Glutamatergic neuron (in vitro differentiated cells): ENCODE measurements around the gene TNFRSF11A. TPM values are rescaled to one million over a fixed set of nuclear protein-coding genes. Genes with fewer than 3 reads are reported as not detected.

Experiments
- DNase-seq: peaks from one replicate; pipeline ENCODE4 v3.0.0; 2022
- H3K27ac Mint-ChIP-seq: one replicate; pipeline ENCODE4 v1.8.0; 2020; ENCODE audit warnings: mild to moderate bottlenecking, mixed read lengths, inconsistent platforms; ENCODE audit not compliant: unreplicated experiment
- H3K27me3 Mint-ChIP-seq: one replicate; pipeline ENCODE4 v1.8.0; 2020; ENCODE audit warnings: mild to moderate bottlenecking, moderate library complexity, mixed read lengths, inconsistent platforms; ENCODE audit not compliant: unreplicated experiment
- H3K36me3 Mint-ChIP-seq: one replicate; pipeline ENCODE4 v1.8.0; 2020; ENCODE audit warnings: mild to moderate bottlenecking, mixed read lengths, inconsistent platforms; ENCODE audit not compliant: unreplicated experiment
- H3K4me1 Mint-ChIP-seq: one replicate; pipeline ENCODE4 v1.8.0; 2020; ENCODE audit warnings: mild to moderate bottlenecking, low read depth, mixed read lengths, inconsistent platforms; ENCODE audit not compliant: unreplicated experiment
- H3K4me3 Mint-ChIP-seq: one replicate; pipeline ENCODE4 v1.8.0; 2020; ENCODE audit warnings: mild to moderate bottlenecking, mixed read lengths, inconsistent platforms; ENCODE audit not compliant: unreplicated experiment
- H3K9me3 Mint-ChIP-seq: one replicate; pipeline ENCODE4 v1.8.0; 2020; ENCODE audit warnings: mild to moderate bottlenecking, moderate library complexity, mixed read lengths, inconsistent platforms; ENCODE audit not compliant: unreplicated experiment
- CTCF ChIP-seq: fragments of 200-600 bp; sonication (generic); IDR thresholded peaks from one replicate; pipeline ENCODE4 v1.5.0; 2021; ENCODE audit not compliant: partially characterized antibody, unreplicated experiment
- total RNA-seq: library from RNA; stranded (reverse); fragmentation: NEBNext Ultra II Directional; extraction: Animal tissue kit (Norgen Biotek cat#: 25700); gene quantifications from one replicate; pipeline ENCODE4 v1.2.1, GENCODE V29; 2021; ENCODE audit not compliant: unreplicated experiment

The TNFRSF11A gene
- total RNA-seq, 1 donor from 2014 or later = 1.2 TPM

GRCh38 chr18:62348474-62348873, 23.4 kb downstream of the TNFRSF11A start:
- Mint-ChIP-seq H3K9me3 (no peaks in the 10 kb centered on the region), H3K36me3 (no peaks in the 10 kb centered on the region), H3K27ac (no peak overlapping the region), H3K27me3 (peaks cover 3% of the 10 kb centered on the region), H3K4me3 (no peak overlapping the region), H3K4me1 (peaks cover 7% of the 10 kb centered on the region)
- DNase-seq = no peak
- no peak for TF ChIP-seq CTCF

DNA sequence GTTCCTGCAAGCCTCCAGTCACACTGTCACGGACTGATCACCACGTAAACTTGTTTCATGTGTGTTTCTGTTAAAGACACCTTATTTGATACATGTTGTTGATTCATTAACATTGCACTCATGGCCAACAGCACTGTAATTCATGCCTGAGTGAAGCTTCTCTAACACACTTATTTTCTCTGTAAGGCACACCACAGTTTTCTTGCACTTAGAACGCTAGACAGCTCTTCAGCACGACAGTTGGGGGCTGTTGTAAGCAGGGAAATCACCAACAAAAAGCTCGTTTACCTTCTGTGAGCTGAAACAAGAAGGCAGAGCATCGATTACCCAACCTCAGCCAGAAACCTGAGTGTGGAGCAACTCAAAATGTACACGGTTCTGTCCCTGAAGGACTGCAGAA, 28.1 kb downstream of the TNFRSF11A start:
- no peaks in the 10 kb centered on the region for H3K9me3 Mint-ChIP-seq
- H3K27ac Mint-ChIP-seq = no peak overlapping the region
- H3K36me3 Mint-ChIP-seq = no peaks in the 10 kb centered on the region

GRCh38 chr18:62354151-62354550, 29.0 kb downstream of the TNFRSF11A start:
- no peak overlapping the region for H3K27ac Mint-ChIP-seq
- H3K27me3 Mint-ChIP-seq = peaks cover 2% of the 10 kb centered on the region
- no peak overlapping the region for H3K4me3 Mint-ChIP-seq
- no peak for TF ChIP-seq CTCF
- H3K4me1 Mint-ChIP-seq = no peaks in the 10 kb centered on the region
- no peaks in the 10 kb centered on the region for H3K9me3 Mint-ChIP-seq
- no peaks in the 10 kb centered on the region for H3K36me3 Mint-ChIP-seq
- DNase-seq = no peak

More for the DNA sequence above, 28.1 kb downstream of the TNFRSF11A start:
- peaks cover 2% of the 10 kb centered on the region for H3K27me3 Mint-ChIP-seq
- H3K4me3 Mint-ChIP-seq = no peak overlapping the region
- no peaks in the 10 kb centered on the region for H3K4me1 Mint-ChIP-seq
- no peak for DNase-seq
- TF ChIP-seq CTCF = no peak

DNA sequence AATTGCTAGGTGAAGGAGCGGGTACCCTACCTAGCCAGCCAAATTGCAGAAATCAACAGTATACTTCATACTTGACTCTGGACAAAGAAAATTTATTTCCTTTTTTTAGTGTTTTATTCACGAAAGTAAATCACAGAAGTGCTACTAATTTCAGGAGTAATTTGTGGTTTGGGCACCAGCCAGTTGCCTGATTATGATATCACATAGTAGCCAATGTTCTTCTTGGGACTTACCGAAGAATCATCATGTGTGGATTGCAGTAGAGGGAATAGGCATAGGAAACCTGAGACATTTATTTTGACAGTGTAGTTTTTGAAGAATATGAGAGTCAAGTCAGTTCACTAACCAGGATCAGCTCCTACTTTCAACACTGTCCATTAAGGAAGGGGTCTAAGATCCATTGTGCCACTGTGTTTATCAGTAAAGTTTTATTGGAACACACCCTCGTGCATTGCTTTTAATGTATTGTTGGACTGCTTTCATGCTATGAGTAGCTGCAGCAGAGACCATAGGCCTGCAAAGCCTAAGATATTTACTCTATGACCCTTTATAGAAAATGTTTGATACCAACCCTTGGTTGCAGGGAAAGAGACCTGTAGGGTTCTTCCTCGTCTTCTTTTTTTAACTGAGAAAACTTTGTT, 32.1 kb downstream of the TNFRSF11A start:
- TF ChIP-seq CTCF = no peak
- no peaks in the 10 kb centered on the region for H3K36me3 Mint-ChIP-seq

DNA sequence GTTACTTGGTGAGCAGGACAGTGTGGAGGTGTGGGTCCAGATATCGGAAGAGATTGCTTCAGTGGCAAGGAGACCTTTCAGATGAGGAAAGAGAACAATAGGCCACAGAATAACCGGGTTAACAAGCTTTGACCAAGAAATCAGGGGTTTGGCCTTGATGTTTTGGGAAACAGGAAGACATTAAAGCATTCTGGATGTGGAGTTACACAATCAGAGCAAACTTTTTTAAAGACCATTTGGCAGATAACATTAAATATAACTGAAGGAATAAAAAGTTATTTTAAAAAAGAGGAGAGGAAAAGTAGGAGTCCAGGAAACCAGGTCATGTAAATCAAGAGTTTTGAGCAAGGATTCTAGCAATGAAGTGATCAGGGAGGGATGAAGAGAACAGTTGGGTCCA, 35.7 kb downstream of the TNFRSF11A start:
- TF ChIP-seq CTCF = no peak
- no peak overlapping the region for H3K4me3 Mint-ChIP-seq
- no peaks in the 10 kb centered on the region for H3K9me3 Mint-ChIP-seq
- peaks cover 2% of the 10 kb centered on the region for H3K27me3 Mint-ChIP-seq
- H3K27ac Mint-ChIP-seq = no peak overlapping the region
- no peak for DNase-seq
- H3K36me3 Mint-ChIP-seq = no peaks in the 10 kb centered on the region
- no peaks in the 10 kb centered on the region for H3K4me1 Mint-ChIP-seq

More for the DNA sequence above, 32.1 kb downstream of the TNFRSF11A start:
- Mint-ChIP-seq H3K4me1 (no peaks in the 10 kb centered on the region), H3K27ac (no peak overlapping the region), H3K27me3 (peaks cover 2% of the 10 kb centered on the region), H3K4me3 (no peak overlapping the region), H3K9me3 (no peaks in the 10 kb centered on the region)
- DNase-seq = no peak
